Neuronal stem cell (in vitro differentiated cells): Measurements from ENCODE around the gene PTPRU.

Experiments
- DNase-seq: peaks from one replicate; pipeline ENCODE4 v3.0.0-alpha.2; 2013; ENCODE audit warnings: low spot score
- H2AFZ ChIP-seq: one replicate; pipeline ENCODE4 v1.6.1; 2013; ENCODE audit warnings: mild to moderate bottlenecking, low read length, inconsistent platforms
- H2AK5ac ChIP-seq: 2 replicates; pipeline ENCODE4 v1.6.1; 2013; ENCODE audit warnings: low read depth, mild to moderate bottlenecking, inconsistent platforms, low read length, moderate library complexity, mixed read lengths
- H2BK120ac ChIP-seq: 2 replicates; pipeline ENCODE4 v1.6.1; 2013; ENCODE audit warnings: low read depth, mild to moderate bottlenecking, inconsistent platforms, low read length, moderate library complexity, mixed read lengths
- H2BK12ac ChIP-seq: one replicate; pipeline ENCODE4 v1.6.1; 2013; ENCODE audit warnings: low read length, inconsistent platforms
- H2BK15ac ChIP-seq: 2 replicates; pipeline ENCODE4 v1.6.1; 2013; ENCODE audit warnings: mild to moderate bottlenecking, low read length, inconsistent platforms, mixed read lengths
- H2BK5ac ChIP-seq: one replicate; pipeline ENCODE4 v1.6.1; 2013; ENCODE audit warnings: inconsistent platforms, mild to moderate bottlenecking, low read length, moderate library complexity
- H3K14ac ChIP-seq: one replicate; pipeline ENCODE4 v1.6.1; 2013; ENCODE audit warnings: low read length, inconsistent platforms
- H3K18ac ChIP-seq: 2 replicates; pipeline ENCODE4 v1.6.1; 2013; ENCODE audit warnings: low read length, inconsistent platforms
- H3K23ac ChIP-seq: 2 replicates; pipeline ENCODE4 v1.6.1; 2013; ENCODE audit warnings: low read depth, mild to moderate bottlenecking, mixed read lengths, low read length, inconsistent platforms; ENCODE audit not compliant: poor library complexity
- H3K27ac ChIP-seq: replicated peaks from 3 replicates; pipeline ENCODE4 v1.5.1; 2013; ENCODE audit warnings: low read length, inconsistent platforms
- H3K27me3 ChIP-seq, 3 experiments: 2 replicates each; pipeline ENCODE4 v1.6.1; 2013; ENCODE audit warnings: low read length in 3 of 3, mild to moderate bottlenecking in 2 of 3, inconsistent platforms in 1 of 3, low read depth in 1 of 3, mixed read lengths in 1 of 3, moderate library complexity in 1 of 3; ENCODE audit not compliant: control insufficient read depth in 3 of 3, insufficient read depth in 3 of 3
- H3K36me3 ChIP-seq, 2 donors: replicated peaks in 1 of 2; 2 replicates each; pipeline ENCODE4 v1.6.1; 2013; ENCODE audit warnings: low read length in 2 of 2; ENCODE audit not compliant: control insufficient read depth in 2 of 2, insufficient read depth in 2 of 2
- H3K4ac ChIP-seq: 2 replicates; pipeline ENCODE4 v1.6.1; 2013; ENCODE audit warnings: inconsistent platforms, mild to moderate bottlenecking, low read length, moderate library complexity
- H3K4me1 ChIP-seq, 2 donors: 1 replicate in 1 of 2; 2 replicates in 1 of 2; pipeline ENCODE4 v1.6.1; 2013; ENCODE audit warnings: low read length in 2 of 2, low read depth in 1 of 2; ENCODE audit not compliant: control insufficient read depth in 2 of 2, insufficient read depth in 1 of 2
- H3K4me2 ChIP-seq: one replicate; pipeline ENCODE4 v1.6.1; 2013; ENCODE audit warnings: mild to moderate bottlenecking, low read length, inconsistent platforms; ENCODE audit not compliant: insufficient read depth, poor library complexity, severe bottlenecking
- H3K4me3 ChIP-seq, 2 donors: 2 replicates each; pipeline ENCODE4 v1.5.1; 2013; ENCODE audit warnings: low read length in 2 of 2, mild to moderate bottlenecking in 2 of 2, inconsistent platforms in 1 of 2, moderate library complexity in 1 of 2
- H3K79me1 ChIP-seq: one replicate; pipeline ENCODE4 v1.6.1; 2013; ENCODE audit warnings: low read depth, mild to moderate bottlenecking, inconsistent platforms, low read length, moderate library complexity
- H3K9ac ChIP-seq: one replicate; pipeline ENCODE4 v1.6.1; 2013; ENCODE audit warnings: mild to moderate bottlenecking, low read depth, low read length, inconsistent platforms; ENCODE audit not compliant: poor library complexity
- H3K9me3 ChIP-seq, 2 donors: replicated peaks in 1 of 2; 2 replicates each; pipeline versions ENCODE3 to v1.6.1; 2013; ENCODE audit warnings: low read length in 2 of 2, mild to moderate bottlenecking in 2 of 2, inconsistent platforms in 1 of 2, low read depth in 1 of 2, mixed read lengths in 1 of 2, moderate library complexity in 1 of 2; ENCODE audit not compliant: control insufficient read depth in 2 of 2, insufficient read depth in 1 of 2
- H4K8ac ChIP-seq: one replicate; pipeline ENCODE4 v1.6.1; 2013; ENCODE audit warnings: low read depth, mild to moderate bottlenecking, inconsistent platforms, low read length, moderate library complexity
- H4K91ac ChIP-seq: one replicate; pipeline ENCODE4 v1.6.1; 2013; ENCODE audit warnings: low read length, low read depth, mild to moderate bottlenecking, inconsistent platforms; ENCODE audit not compliant: poor library complexity
- WGBS, 2 donors: extraction: QIAGEN DNeasy Blood & Tissue Kit; methylation state at CpG; one replicate each; pipeline ENCODE4 v1.1.7; 2013; ENCODE audit warnings: missing lambda C conversion rate in 2 of 2, mixed read lengths in 1 of 2; ENCODE audit not compliant: insufficient read length in 2 of 2, insufficient replicate concordance in 1 of 2; ENCODE audit errors: extremely low coverage in 2 of 2; 5-methylcytosine and 5-hydroxymethylcytosine counted together

PTPRU gene

GRCh38 chr1:29303201-29304024, 67.1 kb downstream of the PTPRU start:
- H3K4me1 ChIP-seq, result peaks cover 0 to 2% of the 10 kb centered on the region in 2 donors
- H3K27ac ChIP-seq, result no peak overlapping the region
- H2BK120ac ChIP-seq, result no peak overlapping the region
- WGBS, 2 donors, result no CpG with 5 or more reads among the region's 28 CpGs
- H4K8ac ChIP-seq, result no peak overlapping the region
- no peak overlapping the region for H3K14ac ChIP-seq
- H3K23ac ChIP-seq, result peak overlapping the region; percentile 16
- no peak overlapping the region for H3K4ac ChIP-seq
- H3K36me3 ChIP-seq, result peaks cover 0 to 6% of the 10 kb centered on the region in 2 donors
- H4K91ac ChIP-seq, result no peak overlapping the region
- no peak overlapping the region for H3K4me3 ChIP-seq
- H3K18ac ChIP-seq, result no peak overlapping the region
- H3K27me3 ChIP-seq, result no peaks in the 10 kb centered on the region
- no peak overlapping the region for H2BK12ac ChIP-seq
- no peak overlapping the region for H3K4me2 ChIP-seq
- no peaks in the 10 kb centered on the region for H3K79me1 ChIP-seq
- H3K9me3 ChIP-seq, result no peaks in the 10 kb centered on the region
- no peak overlapping the region for H3K9ac ChIP-seq
- no peak overlapping the region for H2BK15ac ChIP-seq
- H2BK5ac ChIP-seq, result no peak overlapping the region
- DNase-seq, result no peak
- no peak overlapping the region for H2AK5ac ChIP-seq
- H2AFZ ChIP-seq, result no peak overlapping the region

- Histone ChIP-seq H2AK5ac (no peak overlapping the region), H3K23ac (peak overlapping the region; percentile 16), H3K4ac (no peak overlapping the region), H3K27ac (no peak overlapping the region), H3K18ac (no peak overlapping the region), H3K9me3 (no peaks in the 10 kb centered on the region), H2BK12ac (no peak overlapping the region), H3K4me2 (no peak overlapping the region), H3K4me1 (peaks cover 0 to 2% of the 10 kb centered on the region in 2 donors), H2AFZ (no peak overlapping the region), H4K91ac (no peak overlapping the region), H4K8ac (no peak overlapping the region), H3K79me1 (no peaks in the 10 kb centered on the region), H3K36me3 (peaks cover 0 to 6% of the 10 kb centered on the region in 2 donors), H2BK120ac (no peak overlapping the region), H2BK15ac (no peak overlapping the region), H2BK5ac (no peak overlapping the region), H3K9ac (no peak overlapping the region), H3K27me3 (no peaks in the 10 kb centered on the region), H3K14ac (no peak overlapping the region), H3K4me3 (no peak overlapping the region)
- no peak for DNase-seq
- WGBS, 2 donors, result 100% methylated on average over 1 of the region's 8 CpGs; no CpG with 5 or more reads in 1 of the 2 donors
Observed at GRCh38 chr1:29304025-29304684, 67.8 kb downstream of the PTPRU start.

- Histone ChIP-seq H3K4me1 (peaks cover 0 to 2% of the 10 kb centered on the region in 2 donors), H3K79me1 (no peaks in the 10 kb centered on the region), H3K4me2 (no peak overlapping the region), H4K8ac (no peak overlapping the region), H3K27me3 (no peaks in the 10 kb centered on the region), H3K23ac (peak overlapping the region; percentile 18), H3K9ac (no peak overlapping the region), H3K14ac (no peak overlapping the region), H3K9me3 (no peaks in the 10 kb centered on the region), H3K4ac (no peak overlapping the region), H2AFZ (no peak overlapping the region), H3K36me3 (peaks cover 0 to 5% of the 10 kb centered on the region in 2 donors), H4K91ac (no peak overlapping the region), H2BK5ac (no peak overlapping the region), H2BK12ac (no peak overlapping the region), H2BK15ac (no peak overlapping the region), H3K4me3 (peak overlapping the region in 1 of 2 donors; percentile 43), H3K18ac (no peak overlapping the region), H2BK120ac (no peak overlapping the region), H3K27ac (no peak overlapping the region), H2AK5ac (no peak overlapping the region)
- WGBS, 2 donors, result no CpG with 5 or more reads among the region's 7 CpGs
- no peak for DNase-seq
Observed at GRCh38 chr1:29305943-29306342, 69.6 kb downstream of the PTPRU start.

- H3K4me2 ChIP-seq, result no peak overlapping the region
- no peak overlapping the region for H2BK120ac ChIP-seq
- H3K36me3 ChIP-seq, result peaks cover 0 to 5% of the 10 kb centered on the region in 2 donors
- H3K27me3 ChIP-seq, result no peaks in the 10 kb centered on the region
- H2AK5ac ChIP-seq, result no peak overlapping the region
- H3K9ac ChIP-seq, result no peak overlapping the region
- H3K27ac ChIP-seq, result no peak overlapping the region
- H3K9me3 ChIP-seq, result no peaks in the 10 kb centered on the region
- H2BK12ac ChIP-seq, result no peak overlapping the region
- no peak overlapping the region for H4K91ac ChIP-seq
- no peak overlapping the region for H3K4me3 ChIP-seq
- H3K4ac ChIP-seq, result no peak overlapping the region
- peaks cover 0 to 2% of the 10 kb centered on the region in 2 donors for H3K4me1 ChIP-seq
- no peak overlapping the region for H2BK15ac ChIP-seq
- DNase-seq, result no peak
- H2AFZ ChIP-seq, result no peak overlapping the region
- H4K8ac ChIP-seq, result no peak overlapping the region
- H2BK5ac ChIP-seq, result no peak overlapping the region
- H3K18ac ChIP-seq, result peak overlapping the region; percentile 46
- H3K79me1 ChIP-seq, result no peaks in the 10 kb centered on the region
- no peak overlapping the region for H3K14ac ChIP-seq
- WGBS, 2 donors, result no CpG with 5 or more reads among the region's 10 CpGs
- no peak overlapping the region for H3K23ac ChIP-seq
Observed at GRCh38 chr1:29306471-29307140, 70.3 kb downstream of the PTPRU start.
